Brain microvascular endothelial cell (primary cell): ENCODE measurements around the gene SELENOM.

Source experiments
- DNase-seq: peaks from one replicate; pipeline ENCODE4 v3.0.0-alpha.2; 2020
- H3K27ac ChIP-seq: fragments of 250-450 bp; sonication (Bioruptor Pico); 2 replicates; pipeline ENCODE4 v1.5.1; 2020; ENCODE audit warnings: mild to moderate bottlenecking, moderate library complexity
- H3K27me3 ChIP-seq: fragments of 250-450 bp; sonication (Bioruptor Pico); replicated peaks from 2 replicates; pipeline ENCODE4 v1.5.1; 2020; ENCODE audit warnings: mild to moderate bottlenecking
- H3K36me3 ChIP-seq: fragments of 250-450 bp; sonication (Bioruptor Pico); replicated peaks from 2 replicates; pipeline ENCODE4 v1.5.1; 2020; ENCODE audit warnings: mild to moderate bottlenecking
- H3K4me3 ChIP-seq: 2 replicates; pipeline ENCODE4 v1.5.1; 2011; ENCODE audit warnings: low read depth, mild to moderate bottlenecking, control low read depth, low read length, moderate library complexity
- CTCF ChIP-seq: IDR thresholded peaks from 2 replicates; pipeline ENCODE4 v1.5.1; 2011; ENCODE audit warnings: low read depth, mild to moderate bottlenecking, moderate library complexity, low read length, control low read depth, inconsistent platforms; ENCODE audit errors: missing control alignments
- in situ Hi-C: cut with HindIII; loops from 2 replicates; pipeline ENCODE4 v1.10.0; 2017; ENCODE audit warnings: low sequenced_read_pairs, low pct_ligation_motif_present

The SELENOM gene

GRCh38 chr22:31150615-31151014 is 43.2 kb upstream of the SELENOM start:
- TF ChIP-seq CTCF = peak; percentile 72
- Histone ChIP-seq H3K36me3 (no peaks in the 10 kb centered on the region), H3K27me3 (no peaks in the 10 kb centered on the region), H3K4me3 (no peak overlapping the region), H3K27ac (no peak overlapping the region)
- in situ Hi-C loops = no loop called here
- no peak for DNase-seq

GRCh38 chr22:31148953-31149627 is 41.7 kb upstream of the SELENOM start:
- in situ Hi-C loops = no loop called here
- DNase-seq = peak; percentile 79
- Histone ChIP-seq H3K36me3 (no peaks in the 10 kb centered on the region), H3K27ac (no peak overlapping the region), H3K27me3 (no peaks in the 10 kb centered on the region), H3K4me3 (no peak overlapping the region)
- peak; percentile 99 for TF ChIP-seq CTCF

GRCh38 chr22:31148488-31148887 is 41.1 kb upstream of the SELENOM start:
- no peak for DNase-seq
- in situ Hi-C loops = no loop called here
- H3K27ac ChIP-seq = no peak overlapping the region
- no peak overlapping the region for H3K4me3 ChIP-seq
- no peaks in the 10 kb centered on the region for H3K27me3 ChIP-seq
- H3K36me3 ChIP-seq = no peaks in the 10 kb centered on the region
- no peak for TF ChIP-seq CTCF

GRCh38 chr22:31144223-31144622 is 36.9 kb upstream of the SELENOM start:
- no peaks in the 10 kb centered on the region for H3K36me3 ChIP-seq
- DNase-seq = peak; percentile 12
- H3K27me3 ChIP-seq = no peaks in the 10 kb centered on the region
- TF ChIP-seq CTCF = no peak
- no peak overlapping the region for H3K27ac ChIP-seq
- no peak overlapping the region for H3K4me3 ChIP-seq
- in situ Hi-C loops = no loop called here

GRCh38 chr22:31143537-31143936 is 36.2 kb upstream of the SELENOM start:
- H3K27me3 ChIP-seq = no peaks in the 10 kb centered on the region
- TF ChIP-seq CTCF = no peak
- H3K4me3 ChIP-seq = no peak overlapping the region
- no peaks in the 10 kb centered on the region for H3K36me3 ChIP-seq
- no peak for DNase-seq
- H3K27ac ChIP-seq = no peak overlapping the region
- in situ Hi-C loops = no loop called here

GRCh38 chr22:31143038-31143437 is 35.7 kb upstream of the SELENOM start:
- DNase-seq = no peak
- no peak overlapping the region for H3K27ac ChIP-seq
- H3K27me3 ChIP-seq = no peaks in the 10 kb centered on the region
- no peaks in the 10 kb centered on the region for H3K36me3 ChIP-seq
- no peak overlapping the region for H3K4me3 ChIP-seq
- no peak for TF ChIP-seq CTCF
- in situ Hi-C loops = no loop called here
